GM23338 (cell line): Measurements from ENCODE around the gene DCAF5. TPM values are rescaled to one million over a fixed set of nuclear protein-coding genes. Genes with fewer than 3 reads are reported as not detected.
A peak's percentile ranks its signal among the peaks of the same experiment; 100 is the strongest.

ENCODE experiments used
- ATAC-seq: fragments of 200-7000 bp; cut with Tn5 transposase; 3 replicates; pipeline ENCODE4 v1.9.1; 2020
- DNase-seq: peaks from one replicate; pipeline ENCODE4 v3.0.0-alpha.2; 2015; ENCODE audit warnings: low spot score
- H2AFZ ChIP-seq: fragments of 200-600 bp; sonication (generic); 2 replicates; pipeline ENCODE4 v1.8.0; 2016; ENCODE audit warnings: antibody characterized with exemption, mild to moderate bottlenecking, moderate library complexity
- H3F3A ChIP-seq: fragments of 200-600 bp; sonication (generic); replicated peaks from 2 replicates; pipeline ENCODE4 v1.8.0; 2017; ENCODE audit warnings: antibody characterized with exemption, mixed run types, low read depth
- H3K27ac ChIP-seq: fragments of 200-600 bp; sonication (generic); 2 replicates; pipeline ENCODE4 v1.6.1; 2016; ENCODE audit warnings: low read depth
- H3K27me3 ChIP-seq: fragments of 200-600 bp; sonication (generic); 2 replicates; pipeline ENCODE4 v1.8.0; 2016; ENCODE audit warnings: mild to moderate bottlenecking, mixed run types, moderate library complexity; ENCODE audit not compliant: insufficient read depth
- H3K36me3 ChIP-seq: fragments of 200-600 bp; sonication (generic); 2 replicates; pipeline ENCODE4 v1.8.0; 2016; ENCODE audit warnings: mild to moderate bottlenecking; ENCODE audit not compliant: insufficient read depth
- H3K4me1 ChIP-seq: fragments of 200-600 bp; sonication (generic); 2 replicates; pipeline ENCODE4 v1.8.0; 2016; ENCODE audit warnings: mild to moderate bottlenecking, moderate library complexity; ENCODE audit not compliant: insufficient read depth
- H3K4me2 ChIP-seq: fragments of 200-600 bp; sonication (generic); 2 replicates; pipeline ENCODE4 v1.7.1; 2017; ENCODE audit warnings: mixed run types
- H3K4me3 ChIP-seq: fragments of 200-600 bp; sonication (generic); 2 replicates; pipeline ENCODE4 v1.6.1; 2016; ENCODE audit warnings: mixed run types
- H3K79me2 ChIP-seq: fragments of 200-600 bp; sonication (generic); replicated peaks from 2 replicates; pipeline ENCODE4 v1.8.0; 2017; ENCODE audit warnings: mild to moderate bottlenecking; ENCODE audit not compliant: insufficient read depth
- H3K9me2 ChIP-seq: fragments of 200-600 bp; sonication (generic); 2 replicates; pipeline ENCODE4 v1.8.0; 2017; ENCODE audit not compliant: insufficient read depth
- H4K20me1 ChIP-seq: fragments of 200-600 bp; sonication (generic); replicated peaks from 2 replicates; pipeline ENCODE4 v1.8.0; 2017; ENCODE audit warnings: mild to moderate bottlenecking; ENCODE audit not compliant: insufficient read depth
- H3K27ac Mint-ChIP-seq: 2 replicates; pipeline ENCODE4 v1.8.0; 2020; ENCODE audit warnings: inconsistent platforms, mild to moderate bottlenecking, moderate library complexity, mixed read lengths
- H3K27me3 Mint-ChIP-seq: 3 replicates; pipeline ENCODE4 v1.8.0; 2022; ENCODE audit warnings: low read depth, mild to moderate bottlenecking, moderate library complexity, mixed read lengths, inconsistent platforms; ENCODE audit not compliant: insufficient read depth, poor library complexity
- H3K36me3 Mint-ChIP-seq: 3 replicates; pipeline ENCODE4 v1.8.0; 2021; ENCODE audit warnings: low read depth, mild to moderate bottlenecking, inconsistent platforms, moderate library complexity, mixed read lengths
- H3K4me1 Mint-ChIP-seq: 3 replicates; pipeline ENCODE4 v1.8.0; 2020; ENCODE audit warnings: mild to moderate bottlenecking, inconsistent platforms, mixed read lengths
- H3K4me3 Mint-ChIP-seq: 3 replicates; pipeline ENCODE4 v1.8.0; 2021; ENCODE audit warnings: moderate library complexity, mild to moderate bottlenecking, inconsistent platforms, mixed read lengths
- H3K9me3 Mint-ChIP-seq: 3 replicates; pipeline ENCODE4 v1.8.0; 2020; ENCODE audit warnings: moderate library complexity, mild to moderate bottlenecking, inconsistent platforms, mixed read lengths
- CTCF ChIP-seq, 2 experiments: fragments of 200-600 bp in 1 of 2; sonication (generic) in 1 of 2; conservative IDR thresholded peaks; 2 replicates each; pipeline versions ENCODE4 v1.5.1 to v1.6.1; 2016 to 2017; ENCODE audit warnings: antibody characterized with exemption in 2 of 2, low read depth in 2 of 2, mild to moderate bottlenecking in 2 of 2, moderate library complexity in 1 of 2
- JUNB ChIP-seq: IDR thresholded peaks from one replicate; pipeline ENCODE4 v1.6.1; 2016; ENCODE audit warnings: antibody characterized with exemption; ENCODE audit not compliant: unreplicated experiment
- NANOG ChIP-seq: IDR thresholded peaks from 2 replicates; pipeline ENCODE4 v1.6.1; 2016; ENCODE audit warnings: antibody characterized with exemption, borderline replicate concordance
- ZNF114 ChIP-seq: fragments of 250-450 bp; sonication (Bioruptor Pico); IDR thresholded peaks from 2 replicates; pipeline ENCODE4 v1.5.0; 2020; ENCODE audit warnings: mild to moderate bottlenecking, moderate library complexity
- ZNF331 ChIP-seq: fragments of 250-450 bp; sonication (Bioruptor Pico); IDR thresholded peaks from 2 replicates; pipeline ENCODE4 v1.5.0; 2020; ENCODE audit warnings: low read depth, mild to moderate bottlenecking, moderate library complexity
- polyA plus RNA-seq: library from polyadenylated mRNA; unstranded; fragments of >200 nt; fragmentation: Nextera tagmentation; extraction: Ambion mirVana; gene quantifications from 2 replicates; pipeline ENCODE4 v1.2.1, GENCODE V29; 2016
- total RNA-seq: library from RNA; depleted of rRNA; stranded (reverse); fragments of >200 nt; shearing (Covaris generic); gene quantifications from 2 replicates; pipeline ENCODE4 v1.2.3, GENCODE V29; 2014
- TF ChIP-seq, protein P1 (sequence below): IDR thresholded peaks from 2 replicates; pipeline ENCODE4 v1.6.1; 2016; ENCODE audit warnings: antibody characterized with exemption

Gene DCAF5
- total and polyA plus RNA-seq, 2 experiments from 2014 or later: 14.0 to 15.2 TPM

DNA sequence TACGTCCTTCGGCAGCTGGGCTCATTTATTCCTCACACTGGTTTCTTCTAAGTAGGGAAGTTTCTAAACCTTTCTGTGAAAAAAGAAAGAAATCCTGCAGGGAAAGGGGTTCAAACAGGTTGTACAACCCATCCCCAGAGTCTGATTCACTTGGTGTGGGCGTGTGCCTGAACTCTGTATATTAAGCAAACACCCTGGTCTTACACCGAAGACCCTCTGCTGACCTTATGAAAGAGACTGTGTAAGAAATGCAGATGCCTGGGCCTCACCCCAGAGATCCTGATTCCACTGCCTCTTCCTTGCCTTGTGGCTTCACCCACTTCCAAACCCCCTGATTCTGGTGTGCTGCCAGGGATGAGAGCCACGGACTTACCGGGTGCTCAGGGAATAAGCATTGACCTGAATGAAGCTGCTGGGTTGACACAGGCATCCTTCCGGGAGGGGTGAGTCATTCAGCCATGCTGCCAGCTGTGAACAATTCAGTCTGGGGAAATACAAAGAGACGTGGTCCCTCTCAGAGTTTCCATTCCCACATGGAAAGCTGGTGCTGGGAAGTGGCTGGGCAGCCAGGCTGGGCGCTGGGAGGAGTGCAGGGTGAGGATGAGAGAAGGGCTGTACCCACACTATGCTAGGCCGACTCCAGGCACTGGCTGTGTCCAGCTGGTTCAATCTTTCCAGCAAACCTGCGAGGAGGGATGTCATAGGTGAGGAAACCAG, 147.3 kb downstream of the DCAF5 start:
- Histone ChIP-seq H3K4me2 (0 out of 2 replicates have a peak overlapping the region, but pooled peaks have one; percentile 65), H3K4me3 (no peak overlapping the region), H3K27ac (no peak overlapping the region), H3F3A (no peaks in the 10 kb centered on the region), H2AFZ (peak overlapping the region; percentile 43), H3K4me1 (peaks cover 16% of the 10 kb centered on the region), H3K36me3 (no peaks in the 10 kb centered on the region), H3K27me3 (no peaks in the 10 kb centered on the region), H4K20me1 (no peaks in the 10 kb centered on the region), H3K9me2 (no peaks in the 10 kb centered on the region), H3K79me2 (no peaks in the 10 kb centered on the region)
- no peak for TF ChIP-seq JUNB
- no peak for TF ChIP-seq ZNF114 (CRISPR knock-in tag)
- TF ChIP-seq NANOG: no peak
- no peak for TF ChIP-seq CTCF (conservative IDR thresholded peaks at IDR 0.05; ENCODE audit: low read depth in 2 of 2)
- Mint-ChIP-seq H3K36me3 (no peaks in the 10 kb centered on the region; the same call in 2 of the 3 replicates), H3K4me1 (peaks cover 25% of the 10 kb centered on the region), H3K9me3 (no peaks in the 10 kb centered on the region), H3K4me3 (peak overlapping the region; percentile 4; the same call in 1 of the 3 replicates), H3K27ac (no peak overlapping the region), H3K27me3 (peaks cover 12% of the 10 kb centered on the region)
- ATAC-seq: peak; percentile 53
- DNase-seq: no peak

- Mint-ChIP-seq H3K9me3 (no peaks in the 10 kb centered on the region), H3K4me3 (peak overlapping the region; percentile 4; the same call in 1 of the 3 replicates), H3K27ac (no peak overlapping the region), H3K27me3 (peaks cover 12% of the 10 kb centered on the region), H3K4me1 (peaks cover 23% of the 10 kb centered on the region), H3K36me3 (no peaks in the 10 kb centered on the region; the same call in 2 of the 3 replicates)
- DNase-seq (peak; percentile 50), ATAC-seq (peak; percentile 47)
- Histone ChIP-seq H3F3A (no peaks in the 10 kb centered on the region), H3K4me3 (0 out of 2 replicates have a peak overlapping the region, but pooled peaks have one; percentile 26), H3K27ac (no peak overlapping the region), H3K4me2 (peak overlapping the region; percentile 65), H3K79me2 (no peaks in the 10 kb centered on the region), H3K9me2 (no peaks in the 10 kb centered on the region), H3K27me3 (no peaks in the 10 kb centered on the region), H4K20me1 (no peaks in the 10 kb centered on the region), H2AFZ (peak overlapping the region; percentile 91), H3K4me1 (peaks cover 16% of the 10 kb centered on the region), H3K36me3 (no peaks in the 10 kb centered on the region)
- TF ChIP-seq ZNF114 (CRISPR knock-in tag) (no peak), ZNF331 (CRISPR knock-in tag) (no peak)
- TF ChIP-seq, protein P1, sequence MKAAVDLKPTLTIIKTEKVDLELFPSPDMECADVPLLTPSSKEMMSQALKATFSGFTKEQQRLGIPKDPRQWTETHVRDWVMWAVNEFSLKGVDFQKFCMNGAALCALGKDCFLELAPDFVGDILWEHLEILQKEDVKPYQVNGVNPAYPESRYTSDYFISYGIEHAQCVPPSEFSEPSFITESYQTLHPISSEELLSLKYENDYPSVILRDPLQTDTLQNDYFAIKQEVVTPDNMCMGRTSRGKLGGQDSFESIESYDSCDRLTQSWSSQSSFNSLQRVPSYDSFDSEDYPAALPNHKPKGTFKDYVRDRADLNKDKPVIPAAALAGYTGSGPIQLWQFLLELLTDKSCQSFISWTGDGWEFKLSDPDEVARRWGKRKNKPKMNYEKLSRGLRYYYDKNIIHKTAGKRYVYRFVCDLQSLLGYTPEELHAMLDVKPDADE: no peak
These were observed 148.0 kb downstream of the DCAF5 start for GRCh38 chr14:69004731-69005431.
